Esophagus squamous epithelium (tissue), 4 donors: Measurements from ENCODE around the gene CFAP97D2.

Source experiments
- CTCF ChIP-seq, 6 experiments: fragments of 450-650 bp in 4 of 6; fragments of 200-600 bp in 2 of 6; sonication (generic) in 2 of 6; IDR thresholded peaks; one replicate each; pipeline ENCODE4 v1.5.1; 2016 to 2019; ENCODE audit warnings: antibody characterized with exemption in 6 of 6, mild to moderate bottlenecking in 4 of 6, moderate library complexity in 4 of 6
- POLR2A ChIP-seq, 4 donors: fragments of 450-650 bp; IDR thresholded peaks; one replicate each; pipeline ENCODE4 v1.6.1; 2017; ENCODE audit warnings: antibody characterized with exemption in 4 of 4, mild to moderate bottlenecking in 4 of 4, moderate library complexity in 3 of 4

DNA sequence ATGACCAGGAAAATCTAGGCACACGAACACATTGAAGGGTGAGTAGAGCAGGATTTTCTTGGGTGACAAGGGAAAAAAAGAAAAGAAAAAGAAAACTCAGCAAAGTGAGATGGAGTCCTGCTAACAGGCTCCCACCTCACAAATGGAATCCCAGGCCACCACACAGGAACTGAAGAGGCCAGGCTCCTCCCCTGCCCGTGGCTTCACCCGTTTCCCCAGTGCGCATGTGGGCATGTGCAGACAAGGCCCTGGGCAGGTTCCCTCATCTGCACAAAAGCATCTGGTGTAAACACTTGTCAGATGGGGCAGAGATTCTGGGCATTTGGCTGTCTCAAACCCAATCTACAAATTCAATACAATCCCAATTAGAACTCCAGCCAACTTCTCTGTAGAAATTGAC, 24.5 kb downstream of the CFAP97D2 start:
- TF ChIP-seq CTCF (IDR thresholded peaks at IDR 0.05) = no peak
- TF ChIP-seq POLR2A (IDR thresholded peaks at IDR 0.05) = no peak
